GM19351 (cell line): Measurements from ENCODE around the gene ZDHHC1.
"Not testable (repeated sequence)": the region's sequence is repeated elsewhere in the genome, so short reads cannot be mapped to it uniquely, and the experiment has no call there.

ENCODE experiments used
- ATAC-seq: cut with Tn5 transposase; IDR thresholded peaks from one replicate; pipeline ENCODE4 v1.9.1; 2021; ENCODE audit warnings: mild to moderate bottlenecking, moderate library complexity; ENCODE audit not compliant: unreplicated experiment

The ZDHHC1 gene

GRCh38 chr16:67430977-67431774 is 14.9 kb upstream of the ZDHHC1 start, which contains the start of gene HSD11B2:
HSD11B2 (plus strand) TSS chr16:67431121; CDS start chr16:67431249, 128 bp downstream.
- ATAC-seq: no peak

- ATAC-seq: no peak
Observed at GRCh38 chr16:67430504-67430976, 14.3 kb upstream of the ZDHHC1 start.

- ATAC-seq: no peak
Observed at GRCh38 chr16:67429799-67430503, 13.7 kb upstream of the ZDHHC1 start.

GRCh38 chr16:67429053-67429798 is 12.9 kb upstream of the ZDHHC1 start:
- no peak for ATAC-seq

- no peak for ATAC-seq
Observed at GRCh38 chr16:67428146-67428731, 12.0 kb upstream of the ZDHHC1 start.

GRCh38 chr16:67426950-67427349 is 10.7 kb upstream of the ZDHHC1 start:
- ATAC-seq: no peak

GRCh38 chr16:67426022-67426421 is 9.7 kb upstream of the ZDHHC1 start:
- no peak for ATAC-seq

- ATAC-seq: no peak
Observed at GRCh38 chr16:67425580-67425979, 9.3 kb upstream of the ZDHHC1 start.

- no peak for ATAC-seq
Observed at GRCh38 chr16:67425061-67425460, 8.8 kb upstream of the ZDHHC1 start.

GRCh38 chr16:67424261-67424615 is 8.0 kb upstream of the ZDHHC1 start:
- no peak for ATAC-seq

GRCh38 chr16:67423611-67424260 is 7.5 kb upstream of the ZDHHC1 start:
- ATAC-seq: no peak

- no peak for ATAC-seq
Observed at GRCh38 chr16:67423015-67423414, 6.7 kb upstream of the ZDHHC1 start.

- ATAC-seq: no peak
Observed at GRCh38 chr16:67421030-67421429, 4.8 kb upstream of the ZDHHC1 start.

GRCh38 chr16:67419931-67420330 is 3.7 kb upstream of the ZDHHC1 start:
- no peak for ATAC-seq

GRCh38 chr16:67419502-67419901 is 3.2 kb upstream of the ZDHHC1 start:
- no peak for ATAC-seq

- ATAC-seq: no peak
Observed at GRCh38 chr16:67417333-67418061, 1.2 kb upstream of the ZDHHC1 start.

GRCh38 chr16:67415421-67415820 is 856 bp downstream of the ZDHHC1 start:
- not testable (repeated sequence) for ATAC-seq

- ATAC-seq: no peak
Observed at GRCh38 chr16:67413978-67414911, 2.0 kb downstream of the ZDHHC1 start.

GRCh38 chr16:67412294-67412693 is 4.0 kb downstream of the ZDHHC1 start:
- ATAC-seq: no peak
